NB4 (cell line): ENCODE data around the gene SEPTIN10.

Source experiments
- DNase-seq: peaks from one replicate; pipeline ENCODE4 v3.0.0; 2010; ENCODE audit warnings: low read depth
- H3K4me3 ChIP-seq: one replicate; pipeline ENCODE4 v1.5.1; 2011; ENCODE audit warnings: mild to moderate bottlenecking, low read depth, low read length, moderate library complexity
- MYC ChIP-seq: IDR thresholded peaks from 2 replicates; pipeline ENCODE4 v1.6.1; 2011; ENCODE audit warnings: low read depth, low read length
- POLR2A ChIP-seq: IDR thresholded peaks from 2 replicates; pipeline ENCODE4 v1.6.1; 2011; ENCODE audit warnings: mild to moderate bottlenecking; ENCODE audit not compliant: insufficient read length; ENCODE audit errors: extremely low read depth
- TF ChIP-seq, protein P1 (sequence below): IDR thresholded peaks from 2 replicates; pipeline ENCODE4 v1.6.1; 2011; ENCODE audit warnings: low read depth, low read length
- TF ChIP-seq, protein P2 (sequence below): IDR thresholded peaks from one replicate; pipeline ENCODE4 v1.5.1; 2012; ENCODE audit warnings: low read depth, low read length

The SEPTIN10 gene

GRCh38 chr2:109558076-109558882, 55.5 kb downstream of the SEPTIN10 start:
- TF ChIP-seq POLR2A (no peak), MYC (peak; percentile 58)
- TF ChIP-seq, protein P1, sequence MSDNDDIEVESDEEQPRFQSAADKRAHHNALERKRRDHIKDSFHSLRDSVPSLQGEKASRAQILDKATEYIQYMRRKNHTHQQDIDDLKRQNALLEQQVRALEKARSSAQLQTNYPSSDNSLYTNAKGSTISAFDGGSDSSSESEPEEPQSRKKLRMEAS = peak; percentile 37; the same call in 1 of the 2 replicates
- TF ChIP-seq, protein P2, sequence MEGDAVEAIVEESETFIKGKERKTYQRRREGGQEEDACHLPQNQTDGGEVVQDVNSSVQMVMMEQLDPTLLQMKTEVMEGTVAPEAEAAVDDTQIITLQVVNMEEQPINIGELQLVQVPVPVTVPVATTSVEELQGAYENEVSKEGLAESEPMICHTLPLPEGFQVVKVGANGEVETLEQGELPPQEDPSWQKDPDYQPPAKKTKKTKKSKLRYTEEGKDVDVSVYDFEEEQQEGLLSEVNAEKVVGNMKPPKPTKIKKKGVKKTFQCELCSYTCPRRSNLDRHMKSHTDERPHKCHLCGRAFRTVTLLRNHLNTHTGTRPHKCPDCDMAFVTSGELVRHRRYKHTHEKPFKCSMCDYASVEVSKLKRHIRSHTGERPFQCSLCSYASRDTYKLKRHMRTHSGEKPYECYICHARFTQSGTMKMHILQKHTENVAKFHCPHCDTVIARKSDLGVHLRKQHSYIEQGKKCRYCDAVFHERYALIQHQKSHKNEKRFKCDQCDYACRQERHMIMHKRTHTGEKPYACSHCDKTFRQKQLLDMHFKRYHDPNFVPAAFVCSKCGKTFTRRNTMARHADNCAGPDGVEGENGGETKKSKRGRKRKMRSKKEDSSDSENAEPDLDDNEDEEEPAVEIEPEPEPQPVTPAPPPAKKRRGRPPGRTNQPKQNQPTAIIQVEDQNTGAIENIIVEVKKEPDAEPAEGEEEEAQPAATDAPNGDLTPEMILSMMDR = no peak
- H3K4me3 ChIP-seq = no peak overlapping the region
- peak; percentile 94 for DNase-seq

DNA sequence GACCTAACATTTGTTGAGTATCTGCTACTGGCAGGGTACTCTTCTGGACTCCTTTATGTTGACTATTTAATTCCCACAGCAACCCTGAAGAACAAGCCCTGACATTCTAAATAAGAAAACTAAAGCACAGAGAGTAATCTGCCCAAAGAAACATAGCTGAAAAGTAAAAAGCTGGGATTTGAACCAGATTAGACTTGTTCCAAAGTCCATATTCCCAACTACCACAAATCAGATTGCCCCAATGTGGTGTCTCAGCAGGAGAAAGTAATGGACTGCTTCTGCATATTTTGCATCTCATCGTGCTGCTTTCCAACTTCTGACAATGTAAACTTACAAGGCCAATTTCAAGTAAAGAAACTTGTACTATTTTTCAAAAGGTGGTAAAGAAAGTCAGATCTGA, 56.5 kb downstream of the SEPTIN10 start:
- TF ChIP-seq, protein P1 = no peak
- no peak for TF ChIP-seq POLR2A
- TF ChIP-seq MYC = no peak
- TF ChIP-seq, protein P2 = no peak
- DNase-seq = no peak
- no peak overlapping the region for H3K4me3 ChIP-seq

DNA sequence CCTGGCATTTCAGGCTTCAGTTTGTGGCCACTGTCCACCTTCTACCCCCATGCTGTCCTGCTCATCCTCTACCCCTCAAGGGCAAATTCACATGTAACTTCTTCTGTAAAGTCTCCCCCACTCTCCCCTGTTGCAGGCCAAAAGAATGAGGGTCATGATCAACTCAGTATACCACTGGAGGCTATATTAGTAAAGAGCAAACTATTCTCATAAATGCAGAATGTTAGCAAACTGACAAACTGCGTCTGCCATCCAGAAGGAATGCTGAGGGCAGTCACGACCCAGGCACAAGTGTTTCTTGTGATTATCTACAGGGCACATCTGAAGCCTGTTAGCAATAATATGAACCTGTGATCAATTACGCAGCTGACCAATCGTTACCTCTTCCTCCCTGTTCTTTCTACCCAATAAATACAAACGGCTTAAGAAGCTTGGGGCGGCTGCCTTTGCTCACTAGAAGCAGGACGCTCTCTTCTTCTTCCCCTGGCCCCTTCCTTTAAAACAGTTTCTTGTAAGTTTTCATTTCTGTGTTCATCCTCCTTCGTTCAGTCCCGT, 58.3 kb downstream of the SEPTIN10 start:
- TF ChIP-seq MYC = no peak
- TF ChIP-seq, protein P1 = no peak
- TF ChIP-seq, protein P2 = no peak
- no peak for TF ChIP-seq POLR2A
- DNase-seq = no peak
- H3K4me3 ChIP-seq = no peak overlapping the region

GRCh38 chr2:109554758-109555157, 59.0 kb downstream of the SEPTIN10 start:
- DNase-seq = peak; percentile 12
- H3K4me3 ChIP-seq = no peak overlapping the region
- TF ChIP-seq, protein P1 = no peak
- TF ChIP-seq, protein P2 = no peak
- no peak for TF ChIP-seq POLR2A
- no peak for TF ChIP-seq MYC

DNA sequence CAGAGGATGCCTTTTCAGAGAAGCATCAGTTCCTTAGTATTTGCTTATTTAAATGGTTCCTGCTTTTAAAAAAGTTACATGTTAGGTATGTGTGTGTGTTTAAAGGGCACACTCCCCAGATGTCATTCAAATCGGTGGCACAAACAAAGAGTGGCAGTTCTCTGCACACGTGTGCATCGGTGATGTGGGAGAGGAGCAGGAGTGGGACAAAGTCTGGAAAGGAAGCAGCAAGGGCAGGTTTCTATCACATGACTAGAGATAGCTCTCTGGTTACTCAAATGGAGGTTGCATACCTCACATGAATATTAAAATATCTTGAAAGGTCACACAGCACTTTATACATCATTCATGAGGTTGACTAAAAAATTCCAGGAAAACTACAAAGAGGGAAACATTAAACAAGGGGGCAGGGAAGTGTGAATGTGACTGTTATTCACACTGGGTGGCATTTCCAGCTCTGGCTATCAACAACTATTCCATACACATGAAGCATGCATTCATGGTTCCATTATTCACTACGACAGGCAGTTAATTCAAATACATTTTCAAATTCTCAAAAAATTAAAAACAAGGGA, 64.7 kb downstream of the SEPTIN10 start:
- DNase-seq = no peak
- TF ChIP-seq, protein P1 = no peak
- no peak for TF ChIP-seq POLR2A
- TF ChIP-seq, protein P2 = no peak
- TF ChIP-seq MYC = no peak
- H3K4me3 ChIP-seq = no peak overlapping the region
